Natural killer cell treated with Interleukin-12 subunit alpha and Interleukin-12 subunit beta and Interleukin-15 and Interleukin-18, amount 100 ng/mL, for 72 hours (primary cell): ENCODE results near the gene AP3B2. TPM values are rescaled to one million over a fixed set of nuclear protein-coding genes. Genes with fewer than 3 reads are reported as not detected.

ENCODE experiments used
- ATAC-seq, 2 donors: fragments of 150-1000 bp; cut with Tn5 transposase in 1 of 2; sonication (Bioruptor Pico), chemical (Tn5 transposase) in 1 of 2; 2 replicates each; pipeline ENCODE4 v1.10.0; 2021
- DNase-seq: peaks from one replicate; pipeline ENCODE4 v3.0.0; 2022; ENCODE audit warnings: low spot score
- H3K27ac Mint-ChIP-seq, 2 donors: 1 replicate in 1 of 2; 2 replicates in 1 of 2; pipeline ENCODE4 v1.8.0; 2022; ENCODE audit warnings: mixed read lengths in 2 of 2, mild to moderate bottlenecking in 1 of 2, moderate library complexity in 1 of 2
- H3K27me3 Mint-ChIP-seq, 2 donors: 1 replicate in 1 of 2; 2 replicates in 1 of 2; pipeline ENCODE4 v1.8.0; 2022; ENCODE audit warnings: mixed read lengths in 2 of 2
- H3K36me3 Mint-ChIP-seq: one replicate; pipeline ENCODE4 v1.8.0; 2022; ENCODE audit warnings: mixed read lengths
- H3K4me1 Mint-ChIP-seq, 2 donors: 1 replicate in 1 of 2; 2 replicates in 1 of 2; pipeline ENCODE4 v1.8.0; 2022; ENCODE audit warnings: low read depth in 2 of 2, mixed read lengths in 2 of 2, mild to moderate bottlenecking in 1 of 2
- H3K4me3 Mint-ChIP-seq: one replicate; pipeline ENCODE4 v1.8.0; 2022; ENCODE audit warnings: mixed read lengths
- H3K9me3 Mint-ChIP-seq: 2 replicates; pipeline ENCODE4 v1.8.0; 2022; ENCODE audit warnings: mixed read lengths
- total RNA-seq, 2 donors: library from RNA; stranded (reverse); gene quantifications; one replicate each; pipeline ENCODE4 v1.2.3, GENCODE V29; 2022

The AP3B2 gene
- total RNA-seq, 2 donors from 2014 or later = 1.1 to 1.4 TPM

GRCh38 chr15:82635798-82636197 lies 73.9 kb downstream of the AP3B2 start:
- Mint-ChIP-seq H3K4me1 (no peaks in the 10 kb centered on the region), H3K4me3 (no peak overlapping the region), H3K36me3 (no peaks in the 10 kb centered on the region), H3K9me3 (no peaks in the 10 kb centered on the region), H3K27ac (no peak overlapping the region), H3K27me3 (peaks cover 29 to 48% of the 10 kb centered on the region in 2 donors)
- DNase-seq = no peak
- no peak for ATAC-seq

- ATAC-seq (no peak), DNase-seq (no peak)
- Mint-ChIP-seq H3K27ac (no peak overlapping the region), H3K9me3 (no peaks in the 10 kb centered on the region), H3K27me3 (peaks cover 0 to 9% of the 10 kb centered on the region in 2 donors), H3K4me3 (no peak overlapping the region), H3K4me1 (no peaks in the 10 kb centered on the region), H3K36me3 (no peaks in the 10 kb centered on the region)
These were observed 79.6 kb downstream of the AP3B2 start for GRCh38 chr15:82630033-82630432.

DNA sequence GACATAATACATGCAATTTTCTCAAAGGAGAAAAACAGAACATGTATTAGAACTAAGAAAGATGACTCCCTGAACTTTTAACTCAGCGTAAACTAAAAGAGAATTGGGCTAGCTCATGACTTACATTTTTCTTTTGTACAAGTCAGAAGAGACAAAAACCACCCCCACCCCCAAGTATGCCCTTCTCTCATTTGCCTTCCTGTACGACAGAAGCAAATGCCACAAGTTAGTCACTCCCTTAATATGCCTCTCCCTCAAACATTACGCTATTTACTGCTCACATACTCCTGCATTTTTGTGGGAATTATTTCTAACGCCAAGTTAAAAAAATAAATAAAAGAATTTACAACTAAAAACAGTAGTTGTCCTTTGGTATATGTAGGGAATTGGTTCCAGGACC lies 84.5 kb downstream of the AP3B2 start:
- Mint-ChIP-seq H3K4me3 (no peak overlapping the region), H3K9me3 (no peaks in the 10 kb centered on the region), H3K36me3 (no peaks in the 10 kb centered on the region), H3K27ac (no peak overlapping the region), H3K27me3 (peaks cover 6 to 13% of the 10 kb centered on the region in 2 donors), H3K4me1 (no peaks in the 10 kb centered on the region)
- DNase-seq = no peak
- no peak for ATAC-seq

DNA sequence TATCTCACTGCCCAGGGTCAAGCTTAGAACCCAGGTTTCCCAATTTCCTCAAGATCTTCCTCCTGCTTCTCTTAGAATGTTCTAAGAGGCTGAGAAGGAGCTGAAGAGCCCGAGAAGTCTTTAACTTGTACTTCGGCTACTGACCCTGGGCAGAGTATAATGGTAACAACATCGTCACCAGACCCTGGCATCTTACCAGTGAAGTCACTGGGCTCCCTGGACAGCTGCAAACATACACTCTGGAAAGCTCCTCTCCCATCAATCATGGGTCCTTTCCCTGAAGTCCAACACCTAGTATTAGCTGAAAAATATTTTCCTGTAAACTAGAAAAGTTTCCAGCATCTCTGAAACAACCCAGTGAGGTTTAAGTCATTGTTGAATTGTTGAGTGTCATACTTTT lies 85.2 kb downstream of the AP3B2 start:
- Mint-ChIP-seq H3K4me1 (no peaks in the 10 kb centered on the region), H3K36me3 (no peaks in the 10 kb centered on the region), H3K4me3 (no peak overlapping the region), H3K9me3 (no peaks in the 10 kb centered on the region), H3K27ac (no peak overlapping the region), H3K27me3 (peaks cover 12 to 13% of the 10 kb centered on the region in 2 donors)
- ATAC-seq (no peak), DNase-seq (no peak)

DNA sequence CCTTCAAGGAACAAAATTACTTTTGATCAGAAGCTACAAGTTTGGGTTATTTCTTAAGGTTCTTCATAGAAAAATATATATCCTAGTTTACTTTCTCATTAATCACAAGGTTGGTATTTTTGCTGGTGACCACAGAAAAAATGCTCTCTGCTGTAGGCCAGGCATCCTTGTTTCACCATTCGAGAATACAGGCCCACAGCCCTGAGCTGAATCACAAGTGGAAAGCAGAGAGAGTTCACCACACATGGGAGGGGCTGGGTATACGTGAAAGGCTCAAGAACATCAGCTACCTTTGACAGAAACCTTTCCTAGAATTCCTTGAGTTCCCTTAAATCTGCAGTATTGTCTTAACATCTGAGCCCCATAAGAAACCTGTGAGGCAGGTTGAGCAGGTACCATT lies 85.7 kb downstream of the AP3B2 start:
- no peaks in the 10 kb centered on the region for H3K9me3 Mint-ChIP-seq
- ATAC-seq (no peak), DNase-seq (no peak)
- no peaks in the 10 kb centered on the region for H3K4me1 Mint-ChIP-seq
- H3K36me3 Mint-ChIP-seq = no peaks in the 10 kb centered on the region
- H3K4me3 Mint-ChIP-seq = no peak overlapping the region
- peaks cover 12 to 13% of the 10 kb centered on the region in 2 donors for H3K27me3 Mint-ChIP-seq
- no peak overlapping the region for H3K27ac Mint-ChIP-seq

DNA sequence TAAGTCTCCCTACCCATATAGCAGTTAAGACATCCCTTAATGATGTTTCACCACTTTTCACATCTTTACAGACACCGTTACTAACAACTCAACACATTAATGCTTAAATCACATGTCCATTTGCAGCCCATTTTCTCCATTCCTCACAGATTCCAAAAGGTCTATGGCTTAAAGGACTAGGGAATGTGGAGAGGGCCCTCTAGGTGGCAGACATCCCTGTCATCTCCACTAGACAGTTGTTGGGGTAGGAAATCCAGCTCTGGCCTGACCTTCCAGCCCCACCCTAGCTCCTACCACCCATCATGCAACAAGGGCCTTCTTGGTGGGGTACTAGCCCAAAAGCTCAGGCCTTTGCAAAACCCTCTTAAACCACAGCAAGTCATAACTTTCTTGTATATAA lies 87.7 kb downstream of the AP3B2 start:
- Mint-ChIP-seq H3K4me1 (no peaks in the 10 kb centered on the region), H3K27ac (no peak overlapping the region), H3K27me3 (peaks cover 18 to 24% of the 10 kb centered on the region in 2 donors), H3K4me3 (no peak overlapping the region), H3K9me3 (no peaks in the 10 kb centered on the region), H3K36me3 (no peaks in the 10 kb centered on the region)
- DNase-seq (no peak), ATAC-seq (no peak)

- Mint-ChIP-seq H3K36me3 (no peaks in the 10 kb centered on the region), H3K27me3 (peaks cover 15 to 25% of the 10 kb centered on the region in 2 donors), H3K4me1 (no peaks in the 10 kb centered on the region), H3K4me3 (no peak overlapping the region), H3K27ac (no peak overlapping the region), H3K9me3 (no peaks in the 10 kb centered on the region)
- ATAC-seq (peak; percentile 13 to 43), DNase-seq (no peak)
These were observed 95.9 kb downstream of the AP3B2 start for GRCh38 chr15:82613747-82614146.

- no peaks in the 10 kb centered on the region for H3K4me1 Mint-ChIP-seq
- H3K27me3 Mint-ChIP-seq = peaks cover 8 to 23% of the 10 kb centered on the region in 2 donors
- no peak for ATAC-seq
- H3K9me3 Mint-ChIP-seq = no peaks in the 10 kb centered on the region
- H3K36me3 Mint-ChIP-seq = no peaks in the 10 kb centered on the region
- no peak overlapping the region for H3K27ac Mint-ChIP-seq
- no peak for DNase-seq
- no peak overlapping the region for H3K4me3 Mint-ChIP-seq
These were observed 98.3 kb downstream of the AP3B2 start for GRCh38 chr15:82611348-82611747.

Other genes starting within 250 kb of the AP3B2 start
- 1,000 to 10,000 TPM; 1,081 to 1,285 TPM for gene RPS17, start 169.4 kb downstream of the AP3B2 start, total RNA-seq
- under 1 TPM in 1 of 2 donors, not detected in 1; 0.21 TPM for gene CPEB1, start 62.5 kb downstream of the AP3B2 start, total RNA-seq
- gene FSD2, start 96.2 kb upstream of the AP3B2 start, total RNA-seq = not detected
- 10 to 100 TPM; 12.7 to 13.7 TPM for gene WHAMM, start 99.8 kb upstream of the AP3B2 start, total RNA-seq
- 1 to 10 TPM; 3.1 to 4.5 TPM for gene HOMER2, start 242.8 kb upstream of the AP3B2 start, total RNA-seq